SHP77 treated with DMSO at 0.1 percent for 48 hours (cell line): ENCODE data around the gene CLDN18.
A peak's percentile ranks its signal among the peaks of the same experiment; 100 is the strongest.

Experiments
- DNase-seq: peaks from one replicate; lab custom pipeline; 2025; lab: John Stamatoyannopoulos, UW

Gene CLDN18

DNA sequence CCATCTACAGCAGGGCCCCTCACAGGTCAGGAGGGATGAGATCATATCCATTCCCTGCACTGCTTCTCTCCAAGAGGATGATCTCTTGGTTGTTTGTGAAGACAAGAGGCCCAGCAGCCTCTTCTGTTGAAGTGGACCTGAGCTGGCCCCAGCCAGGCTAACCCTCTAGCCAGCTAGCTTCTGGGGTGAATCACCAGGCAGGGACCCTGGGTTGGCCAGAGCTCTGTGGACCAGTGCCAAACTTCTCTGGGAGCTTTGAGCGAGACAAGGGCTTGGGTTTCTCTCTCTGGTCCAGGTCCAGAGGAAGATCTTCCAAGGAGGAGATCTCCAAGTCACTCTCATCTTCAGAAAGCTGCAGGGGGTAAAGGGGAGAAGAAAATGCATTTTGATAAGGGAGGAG, 52.7 kb downstream of the CLDN18 start:
- DNase-seq = no peak

DNA sequence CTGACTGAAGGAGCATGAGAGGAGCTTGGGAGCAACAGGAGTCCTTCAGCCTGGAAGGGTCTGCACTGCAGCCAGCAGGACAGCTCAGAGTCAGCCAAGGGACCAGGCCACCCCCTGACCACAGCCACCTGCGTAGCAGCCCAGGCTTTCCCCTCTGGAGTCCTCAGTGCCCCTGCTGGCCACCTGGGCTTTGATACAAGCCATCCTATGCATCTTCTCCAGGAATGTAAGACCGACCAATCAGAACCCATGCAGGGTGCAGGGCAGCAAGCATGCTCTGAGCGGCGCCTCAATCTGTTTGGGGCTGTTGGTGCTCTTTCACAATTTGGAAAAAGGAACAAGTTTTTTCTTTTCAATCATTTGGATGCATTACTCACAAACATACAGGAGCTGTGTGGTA, 53.5 kb downstream of the CLDN18 start:
- no peak for DNase-seq

GRCh38 chr3:138065949-138066348, 56.0 kb downstream of the CLDN18 start:
- DNase-seq = no peak

GRCh38 chr3:138066383-138066782, 56.4 kb downstream of the CLDN18 start:
- no peak for DNase-seq

DNA sequence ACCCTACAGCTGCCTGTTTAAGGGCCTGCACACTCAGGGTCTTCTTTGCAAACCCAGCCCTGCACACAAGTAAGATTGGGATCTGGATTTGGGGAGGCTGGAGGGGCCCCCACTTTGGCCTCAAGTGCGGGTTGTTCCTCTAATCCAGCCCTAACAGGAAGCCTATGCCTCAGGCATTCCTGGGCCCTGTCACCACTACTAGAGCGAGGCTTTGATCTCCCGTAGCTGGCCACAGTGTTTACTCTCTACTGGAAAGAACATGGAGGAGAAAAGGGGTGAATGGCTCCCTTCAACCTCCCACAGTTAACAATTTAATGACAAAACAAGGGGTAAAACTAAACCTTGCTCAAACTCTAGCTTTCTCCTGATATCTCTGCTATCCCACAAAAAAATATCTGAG, 57.0 kb downstream of the CLDN18 start:
- DNase-seq = no peak

DNA sequence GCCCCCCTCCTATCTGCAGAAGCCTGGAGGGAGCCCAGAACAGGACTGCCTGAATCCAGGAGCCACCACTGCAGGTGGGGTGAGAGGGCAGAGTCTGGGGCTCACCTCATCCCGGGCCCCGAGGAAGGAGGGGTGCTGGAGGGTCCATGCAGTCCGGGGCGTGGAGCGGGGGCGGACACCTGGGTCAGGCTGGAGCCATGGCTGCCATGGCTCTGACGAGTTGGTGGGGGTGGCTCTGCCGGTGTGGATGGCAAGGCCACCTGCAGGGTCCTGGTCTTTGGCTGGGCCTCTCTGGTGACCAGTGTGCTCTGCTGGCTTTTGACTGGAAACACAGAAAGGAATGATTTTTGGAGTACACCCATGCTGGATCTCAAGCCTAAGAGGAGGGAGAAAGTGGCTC, 58.1 kb downstream of the CLDN18 start:
- DNase-seq = no peak

- peak; percentile 21 for DNase-seq
Measured at GRCh38 chr3:138068579-138069174, 58.7 kb downstream of the CLDN18 start.

DNA sequence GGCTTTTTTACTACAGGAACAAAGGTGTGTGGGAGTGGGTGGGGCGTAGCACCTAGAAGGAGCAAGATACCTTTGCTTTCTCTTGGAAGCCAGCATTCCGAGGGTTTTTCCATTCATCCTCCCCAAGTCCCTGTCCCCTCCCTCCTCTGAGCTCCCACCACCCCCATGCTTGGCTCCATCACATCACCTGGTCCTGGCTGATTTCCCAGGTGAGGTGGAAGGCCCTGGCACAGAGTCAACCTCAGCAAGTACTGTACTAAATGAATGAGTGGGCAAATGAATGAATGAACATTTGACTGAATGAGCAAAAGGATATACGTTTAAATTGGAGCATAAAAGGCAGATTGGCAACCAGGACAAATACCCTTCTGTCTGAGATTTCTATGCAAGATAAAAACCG, 60.0 kb downstream of the CLDN18 start:
- no peak for DNase-seq

DNA sequence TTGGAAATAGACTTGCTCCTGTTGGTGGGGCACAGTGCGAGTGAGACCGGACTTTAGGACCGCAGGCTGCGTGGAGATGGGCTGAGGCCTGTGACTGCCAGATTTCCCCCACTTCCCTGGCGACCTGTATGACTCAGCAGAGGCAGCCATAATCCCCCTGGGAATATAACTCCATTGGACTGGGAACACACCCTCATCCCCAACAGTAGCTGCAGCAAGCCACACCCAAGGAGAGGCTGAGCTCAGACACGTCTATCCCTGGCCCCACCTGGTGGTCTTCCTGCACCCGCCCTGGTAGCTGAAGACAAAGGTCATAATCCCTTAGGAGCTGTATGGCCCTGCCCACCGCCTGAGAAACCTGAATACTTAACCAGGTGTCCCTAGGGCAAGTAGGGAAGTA, 62.8 kb downstream of the CLDN18 start:
- DNase-seq = no peak

- DNase-seq = no peak
Measured at GRCh38 chr3:138078096-138078495, 68.1 kb downstream of the CLDN18 start.

DNA sequence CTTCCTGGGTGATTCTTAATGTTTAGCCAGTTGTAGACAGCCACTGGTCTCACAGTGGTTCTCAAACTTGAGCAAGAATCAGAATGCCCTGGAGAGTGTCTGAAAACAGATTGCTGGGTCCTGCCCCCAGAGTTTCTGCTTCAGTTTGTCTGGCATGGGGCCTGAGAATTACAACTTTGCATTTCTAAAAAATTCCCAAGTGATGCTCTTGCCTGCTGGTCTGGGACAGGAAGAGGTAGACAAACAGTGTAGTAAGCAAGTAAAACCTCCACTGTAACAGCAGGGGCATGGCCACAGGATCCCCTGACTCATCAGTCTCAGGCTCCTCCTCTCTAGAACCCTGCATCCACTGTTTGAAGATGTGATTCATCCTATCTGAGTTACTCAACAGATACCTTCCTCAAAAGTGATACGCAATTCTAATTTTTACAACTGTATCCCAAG, 69.0 kb downstream of the CLDN18 start:
- DNase-seq = no peak

- no peak for DNase-seq
Measured at GRCh38 chr3:138079901-138080300, 69.9 kb downstream of the CLDN18 start.

- no peak for DNase-seq
Measured at GRCh38 chr3:138081371-138082084, 71.6 kb downstream of the CLDN18 start.

- DNase-seq = peak; percentile 54
Measured at GRCh38 chr3:138082085-138082991, 72.4 kb downstream of the CLDN18 start.

- no peak for DNase-seq
Measured at GRCh38 chr3:138082992-138083386, 73.0 kb downstream of the CLDN18 start.
